ENCODE measurements around the gene EID1. TPM values are rescaled to one million over a fixed set of nuclear protein-coding genes. Genes with fewer than 3 reads are reported as not detected.

The EID1 gene
- total and polyA plus RNA-seq, 2 donors (not counting 1 experiment from before 2014, with no cell fraction given) = 184 to 287 TPM

GRCh38 chr15:48861813-48862431 is 16.0 kb upstream of the EID1 start:
- Histone ChIP-seq H3K4me3 (replicated peaks in 1 of 4; ENCODE audit: control extremely low read depth in 1 of 4, insufficient read depth in 1 of 4, low read depth in 3 of 4, low read length in 4 of 4) (no peak overlapping the region), H4K20me1 (ENCODE audit: control insufficient read depth, extremely low read depth, insufficient read depth, low read length) (no peaks in the 10 kb centered on the region), H3K36me3 (ENCODE audit: control insufficient read depth, insufficient read depth, low read length) (no peaks in the 10 kb centered on the region), H3K4me1 (ENCODE audit: control insufficient read depth, extremely low read depth, insufficient read depth, low read length) (peaks cover 10% of the 10 kb centered on the region), H3K4me2 (ENCODE audit: extremely low read depth, insufficient read depth, low read length) (no peak overlapping the region), H3K27ac (ENCODE audit: insufficient read depth, low read length) (no peak overlapping the region), H3K9ac (ENCODE audit: insufficient read depth, low read length) (no peak overlapping the region), H2AFZ (ENCODE audit: low read length) (no peak overlapping the region), H3K27me3 (ENCODE audit: control insufficient read depth, insufficient read depth, low read length) (no peaks in the 10 kb centered on the region), H3K79me2 (ENCODE audit: control insufficient read depth, insufficient read depth, low read length) (no peaks in the 10 kb centered on the region), H3K9me3 (ENCODE audit: control insufficient read depth, insufficient read depth, low read depth, low read length) (no peaks in the 10 kb centered on the region)
- TF ChIP-seq CTCF (conservative IDR thresholded peaks at IDR 0.05 in 1 of 2, IDR thresholded peaks at IDR 0.05 in 1 of 2; ENCODE audit: low read depth in 1 of 2, low read length in 2 of 2) = peak; percentile 80 to 85
- no peak for TF ChIP-seq EZH2 (IDR thresholded peaks at IDR 0.05; ENCODE audit: low read length, missing control alignments)
- peak; percentile 67 to 86 for DNase-seq (ENCODE audit: low read depth in 2 of 2)

- no peak overlapping the region for H3K27ac ChIP-seq (ENCODE audit: insufficient read depth, low read length)
- DNase-seq (ENCODE audit: low read depth in 2 of 2) = no peak
- no peaks in the 10 kb centered on the region for H3K79me2 ChIP-seq (ENCODE audit: control insufficient read depth, insufficient read depth, low read length)
- no peaks in the 10 kb centered on the region for H3K27me3 ChIP-seq (ENCODE audit: control insufficient read depth, insufficient read depth, low read length)
- peak overlapping the region; percentile 62 for H2AFZ ChIP-seq (ENCODE audit: low read length)
- H3K36me3 ChIP-seq (ENCODE audit: control insufficient read depth, insufficient read depth, low read length) = no peaks in the 10 kb centered on the region
- TF ChIP-seq CTCF (conservative IDR thresholded peaks at IDR 0.05 in 1 of 2, IDR thresholded peaks at IDR 0.05 in 1 of 2; ENCODE audit: low read depth in 1 of 2, low read length in 2 of 2) (no peak), EZH2 (IDR thresholded peaks at IDR 0.05; ENCODE audit: low read length, missing control alignments) (no peak)
- no peaks in the 10 kb centered on the region for H3K9me3 ChIP-seq (ENCODE audit: control insufficient read depth, insufficient read depth, low read depth, low read length)
- H3K9ac ChIP-seq (ENCODE audit: insufficient read depth, low read length) = no peak overlapping the region
- H4K20me1 ChIP-seq (ENCODE audit: control insufficient read depth, extremely low read depth, insufficient read depth, low read length) = no peaks in the 10 kb centered on the region
- H3K4me2 ChIP-seq (ENCODE audit: extremely low read depth, insufficient read depth, low read length) = no peak overlapping the region
- no peak overlapping the region for H3K4me3 ChIP-seq (replicated peaks in 1 of 4; ENCODE audit: control extremely low read depth in 1 of 4, insufficient read depth in 1 of 4, low read depth in 3 of 4, low read length in 4 of 4)
- peaks cover 11% of the 10 kb centered on the region for H3K4me1 ChIP-seq (ENCODE audit: control insufficient read depth, extremely low read depth, insufficient read depth, low read length)
These were observed 15.2 kb upstream of the EID1 start for GRCh38 chr15:48862705-48863104.

GRCh38 chr15:48865370-48866079 is 12.4 kb upstream of the EID1 start:
- H3K27ac ChIP-seq (ENCODE audit: insufficient read depth, low read length) = peak overlapping the region; percentile 42
- TF ChIP-seq CTCF (conservative IDR thresholded peaks at IDR 0.05 in 1 of 2, IDR thresholded peaks at IDR 0.05 in 1 of 2; ENCODE audit: low read depth in 1 of 2, low read length in 2 of 2) (no peak), EZH2 (IDR thresholded peaks at IDR 0.05; ENCODE audit: low read length, missing control alignments) (no peak)
- H2AFZ ChIP-seq (ENCODE audit: low read length) = no peak overlapping the region
- H3K36me3 ChIP-seq (ENCODE audit: control insufficient read depth, insufficient read depth, low read length) = no peaks in the 10 kb centered on the region
- H4K20me1 ChIP-seq (ENCODE audit: control insufficient read depth, extremely low read depth, insufficient read depth, low read length) = no peaks in the 10 kb centered on the region
- H3K9ac ChIP-seq (ENCODE audit: insufficient read depth, low read length) = no peak overlapping the region
- no peaks in the 10 kb centered on the region for H3K79me2 ChIP-seq (ENCODE audit: control insufficient read depth, insufficient read depth, low read length)
- H3K9me3 ChIP-seq (ENCODE audit: control insufficient read depth, insufficient read depth, low read depth, low read length) = no peaks in the 10 kb centered on the region
- H3K4me2 ChIP-seq (ENCODE audit: extremely low read depth, insufficient read depth, low read length) = peak overlapping the region; percentile 73
- H3K4me3 ChIP-seq (replicated peaks in 1 of 4; ENCODE audit: control extremely low read depth in 1 of 4, insufficient read depth in 1 of 4, low read depth in 3 of 4, low read length in 4 of 4) = no peak overlapping the region
- peaks cover 15% of the 10 kb centered on the region for H3K4me1 ChIP-seq (ENCODE audit: control insufficient read depth, extremely low read depth, insufficient read depth, low read length)
- DNase-seq (ENCODE audit: low read depth in 2 of 2) = peak; percentile 63 to 77
- H3K27me3 ChIP-seq (ENCODE audit: control insufficient read depth, insufficient read depth, low read length) = no peaks in the 10 kb centered on the region

All from fibroblast of lung (primary cell).